Upper lobe of right lung (tissue), 1 donor: ENCODE data around the gene INTS11. TPM values are rescaled to one million over a fixed set of nuclear protein-coding genes. Genes with fewer than 3 reads are reported as not detected.

Experiments
- ATAC-seq: fragments of 200-7000 bp; cut with Tn5 transposase; one replicate; pipeline ENCODE4 v1.9.1; 2020; ENCODE audit warnings: mild to moderate bottlenecking, moderate library complexity
- DNase-seq: peaks from one replicate; pipeline ENCODE4 v3.0.0-alpha.2; 2020
- H3K27ac ChIP-seq: fragments of 200-600 bp; one replicate; pipeline ENCODE4 v1.8.0; 2022
- H3K27me3 ChIP-seq: fragments of 200-600 bp; one replicate; pipeline ENCODE4 v1.8.0; 2022; ENCODE audit warnings: mild to moderate bottlenecking
- H3K36me3 ChIP-seq: fragments of 200-600 bp; one replicate; pipeline ENCODE4 v1.8.0; 2022
- H3K4me1 ChIP-seq: fragments of 200-600 bp; one replicate; pipeline ENCODE4 v1.8.0; 2022
- H3K4me3 ChIP-seq: fragments of 200-600 bp; one replicate; pipeline ENCODE4 v1.8.0; 2022; ENCODE audit warnings: mild to moderate bottlenecking
- H3K9me3 ChIP-seq: fragments of 200-600 bp; one replicate; pipeline ENCODE4 v1.8.0; 2022
- intact Hi-C: fragments of 100-400 bp; cut with DNase I; formaldehyde crosslinking; loops from one replicate; pipeline ENCODE4 v1.11.0; 2022
- total RNA-seq: library from RNA; stranded (reverse); fragmentation: NEBNext Ultra II Directional; extraction: Animal tissue kit (Norgen Biotek cat#: 25700); gene quantifications from one replicate; pipeline ENCODE4 v1.2.1, GENCODE V29; 2021
- TF ChIP-seq, protein P1 (sequence below): fragments of 200-600 bp; IDR thresholded peaks from one replicate; pipeline ENCODE4 v1.8.0; 2022; ENCODE audit warnings: antibody characterized with exemption
- donor health status: DM: no; HTN: yes; CAD: no; lungs with severe emphysema.

The INTS11 gene
- total RNA-seq, 1 donor from 2014 or later: 81.9 TPM

GRCh38 chr1:1281533-1282321 lies 42.7 kb downstream of the INTS11 start:
- TF ChIP-seq, protein P1, sequence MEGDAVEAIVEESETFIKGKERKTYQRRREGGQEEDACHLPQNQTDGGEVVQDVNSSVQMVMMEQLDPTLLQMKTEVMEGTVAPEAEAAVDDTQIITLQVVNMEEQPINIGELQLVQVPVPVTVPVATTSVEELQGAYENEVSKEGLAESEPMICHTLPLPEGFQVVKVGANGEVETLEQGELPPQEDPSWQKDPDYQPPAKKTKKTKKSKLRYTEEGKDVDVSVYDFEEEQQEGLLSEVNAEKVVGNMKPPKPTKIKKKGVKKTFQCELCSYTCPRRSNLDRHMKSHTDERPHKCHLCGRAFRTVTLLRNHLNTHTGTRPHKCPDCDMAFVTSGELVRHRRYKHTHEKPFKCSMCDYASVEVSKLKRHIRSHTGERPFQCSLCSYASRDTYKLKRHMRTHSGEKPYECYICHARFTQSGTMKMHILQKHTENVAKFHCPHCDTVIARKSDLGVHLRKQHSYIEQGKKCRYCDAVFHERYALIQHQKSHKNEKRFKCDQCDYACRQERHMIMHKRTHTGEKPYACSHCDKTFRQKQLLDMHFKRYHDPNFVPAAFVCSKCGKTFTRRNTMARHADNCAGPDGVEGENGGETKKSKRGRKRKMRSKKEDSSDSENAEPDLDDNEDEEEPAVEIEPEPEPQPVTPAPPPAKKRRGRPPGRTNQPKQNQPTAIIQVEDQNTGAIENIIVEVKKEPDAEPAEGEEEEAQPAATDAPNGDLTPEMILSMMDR: no peak
- Histone ChIP-seq H3K9me3 (no peaks in the 10 kb centered on the region), H3K4me3 (no peak overlapping the region), H3K36me3 (no peaks in the 10 kb centered on the region), H3K27me3 (peaks cover 9% of the 10 kb centered on the region), H3K4me1 (no peaks in the 10 kb centered on the region), H3K27ac (no peak overlapping the region)
- DNase-seq: peak; percentile 91
- peak; percentile 80 for ATAC-seq
- intact Hi-C loops: loop anchor here (10.0 kb wide), 1 partner anchor 157 kb away; no protein-coding TSS in a partner anchor

DNA sequence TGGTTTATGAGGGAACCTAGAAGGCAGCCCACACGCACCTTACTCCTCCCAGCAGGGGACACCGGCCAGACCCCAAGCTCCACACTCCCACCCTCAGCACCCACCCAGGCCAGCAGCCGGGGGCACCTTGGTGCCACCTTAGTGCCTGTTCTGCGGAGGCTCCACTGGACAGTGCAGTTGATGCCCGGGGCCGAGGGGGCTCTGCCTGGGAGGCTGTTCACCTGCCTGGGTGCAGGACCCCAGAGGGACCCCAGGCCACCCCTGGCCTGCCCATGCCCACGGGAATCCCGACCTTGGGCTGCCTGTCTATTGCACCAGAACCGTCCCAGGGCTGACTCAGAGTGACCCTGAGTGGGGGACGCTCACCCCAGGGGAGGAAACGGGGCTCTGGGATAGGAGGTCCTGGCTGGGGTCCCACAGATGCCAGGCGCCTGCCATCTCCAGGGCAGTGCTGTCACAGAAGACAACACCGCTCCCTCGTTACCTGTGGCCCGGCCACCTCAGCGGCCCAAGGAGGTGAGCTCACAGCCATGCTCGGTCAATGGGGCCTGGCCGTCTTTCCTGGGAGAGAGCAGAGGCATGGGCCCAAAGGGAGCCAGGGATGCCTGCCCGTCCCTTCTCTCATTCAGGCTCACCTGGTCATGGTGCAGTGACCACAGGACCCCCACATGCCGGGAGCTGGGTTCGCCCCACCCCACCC lies 43.5 kb downstream of the INTS11 start:
- intact Hi-C loops: loop anchor here (10.0 kb wide), 1 partner anchor 156 kb away; no protein-coding TSS in a partner anchor
- DNase-seq: no peak
- no peaks in the 10 kb centered on the region for H3K36me3 ChIP-seq
- H3K9me3 ChIP-seq: no peaks in the 10 kb centered on the region
- no peak overlapping the region for H3K27ac ChIP-seq
- ATAC-seq: no peak
- H3K4me1 ChIP-seq: no peaks in the 10 kb centered on the region
- no peak overlapping the region for H3K4me3 ChIP-seq
- peaks cover 2% of the 10 kb centered on the region for H3K27me3 ChIP-seq
- TF ChIP-seq, protein P1: no peak

DNA sequence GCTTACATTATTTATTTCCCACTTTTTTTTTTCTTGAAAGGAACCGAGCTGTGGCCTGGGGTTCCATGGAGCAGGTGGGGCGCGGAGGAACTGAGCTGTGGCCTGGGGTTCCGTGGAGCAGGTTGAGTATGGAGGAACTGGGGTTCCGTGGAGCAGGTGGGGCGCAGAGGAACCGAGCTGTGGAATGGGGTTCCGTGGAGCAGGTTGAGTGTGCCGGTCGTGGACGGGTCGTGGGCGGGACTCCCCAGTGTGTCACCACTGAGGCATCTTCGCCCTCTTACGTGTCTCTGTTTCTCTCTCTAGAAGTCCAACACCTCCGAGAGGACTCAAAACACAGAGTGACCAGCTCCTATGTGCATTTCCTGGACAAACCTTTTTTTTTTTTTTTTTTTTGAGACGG lies 45.4 kb downstream of the INTS11 start:
- DNase-seq (no peak), ATAC-seq (no peak)
- Histone ChIP-seq H3K4me1 (peaks cover 5% of the 10 kb centered on the region), H3K4me3 (no peak overlapping the region), H3K9me3 (no peaks in the 10 kb centered on the region), H3K27ac (no peak overlapping the region), H3K36me3 (no peaks in the 10 kb centered on the region), H3K27me3 (no peaks in the 10 kb centered on the region)
- TF ChIP-seq, protein P1: no peak
- intact Hi-C loops: no loop called here

- ATAC-seq (no peak), DNase-seq (no peak)
- Histone ChIP-seq H3K36me3 (no peaks in the 10 kb centered on the region), H3K9me3 (no peaks in the 10 kb centered on the region), H3K27me3 (no peaks in the 10 kb centered on the region), H3K4me1 (peaks cover 5% of the 10 kb centered on the region), H3K4me3 (no peak overlapping the region), H3K27ac (no peak overlapping the region)
- TF ChIP-seq, protein P1: no peak
- intact Hi-C loops: no loop called here
These were observed 45.8 kb downstream of the INTS11 start for GRCh38 chr1:1278620-1279019.

DNA sequence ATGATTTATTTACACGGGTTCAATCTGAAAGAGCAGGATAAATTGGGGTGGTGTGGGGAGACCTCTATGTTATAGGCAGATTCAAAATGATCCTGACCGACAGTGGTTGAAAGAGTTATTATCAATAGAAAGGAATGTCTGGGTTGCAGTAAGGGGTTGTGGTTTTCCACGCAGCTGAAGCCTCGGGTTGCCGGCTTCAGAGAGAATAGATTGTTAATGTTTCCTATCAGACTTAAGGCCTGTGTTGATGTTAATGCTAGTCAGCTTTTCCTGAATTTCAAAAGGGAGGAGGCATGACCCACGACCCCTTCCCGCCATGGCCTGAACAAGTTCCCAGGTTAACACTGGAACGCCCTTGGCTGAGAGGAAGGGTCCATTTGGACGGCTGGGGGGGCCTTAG lies 48.6 kb downstream of the INTS11 start:
- intact Hi-C loops: no loop called here
- H3K27ac ChIP-seq: no peak overlapping the region
- ATAC-seq: no peak

More for the DNA sequence above, 48.6 kb downstream of the INTS11 start:
- H3K9me3 ChIP-seq: no peaks in the 10 kb centered on the region
- H3K4me1 ChIP-seq: peaks cover 27% of the 10 kb centered on the region
- no peak overlapping the region for H3K4me3 ChIP-seq
- H3K36me3 ChIP-seq: no peaks in the 10 kb centered on the region
- DNase-seq: no peak
- no peaks in the 10 kb centered on the region for H3K27me3 ChIP-seq
- TF ChIP-seq, protein P1: no peak
